ENCODE data around the gene SLC35D3.

DNA sequence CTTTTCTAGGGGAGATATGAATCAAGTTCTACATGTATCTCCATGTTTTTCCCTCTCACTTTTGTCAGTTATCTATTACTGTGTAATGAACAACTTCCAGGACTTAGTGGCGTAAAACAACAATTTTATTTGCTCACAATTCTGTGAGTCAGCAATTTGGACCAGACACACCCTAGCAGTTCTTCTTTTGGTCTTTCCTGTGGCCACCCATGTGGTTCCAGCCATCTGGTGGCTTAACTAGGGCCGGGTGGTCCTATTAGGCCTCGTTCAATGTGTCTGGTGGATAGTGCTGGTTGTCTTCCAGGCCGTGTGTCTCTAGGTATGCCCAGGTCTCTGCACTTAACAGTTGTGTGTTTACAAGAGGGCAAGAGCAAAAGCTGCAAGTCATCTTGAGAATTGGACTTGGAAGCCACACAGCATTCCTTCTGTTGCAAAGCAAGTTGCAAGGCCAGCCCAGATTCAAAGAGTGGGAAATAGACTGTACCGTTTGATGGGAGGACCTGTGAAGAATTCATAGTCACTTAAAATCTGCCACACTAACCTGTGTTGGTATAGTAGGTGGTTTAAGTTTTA is 20.8 kb upstream of the SLC35D3 start:
- TF ChIP-seq, protein P1, sequence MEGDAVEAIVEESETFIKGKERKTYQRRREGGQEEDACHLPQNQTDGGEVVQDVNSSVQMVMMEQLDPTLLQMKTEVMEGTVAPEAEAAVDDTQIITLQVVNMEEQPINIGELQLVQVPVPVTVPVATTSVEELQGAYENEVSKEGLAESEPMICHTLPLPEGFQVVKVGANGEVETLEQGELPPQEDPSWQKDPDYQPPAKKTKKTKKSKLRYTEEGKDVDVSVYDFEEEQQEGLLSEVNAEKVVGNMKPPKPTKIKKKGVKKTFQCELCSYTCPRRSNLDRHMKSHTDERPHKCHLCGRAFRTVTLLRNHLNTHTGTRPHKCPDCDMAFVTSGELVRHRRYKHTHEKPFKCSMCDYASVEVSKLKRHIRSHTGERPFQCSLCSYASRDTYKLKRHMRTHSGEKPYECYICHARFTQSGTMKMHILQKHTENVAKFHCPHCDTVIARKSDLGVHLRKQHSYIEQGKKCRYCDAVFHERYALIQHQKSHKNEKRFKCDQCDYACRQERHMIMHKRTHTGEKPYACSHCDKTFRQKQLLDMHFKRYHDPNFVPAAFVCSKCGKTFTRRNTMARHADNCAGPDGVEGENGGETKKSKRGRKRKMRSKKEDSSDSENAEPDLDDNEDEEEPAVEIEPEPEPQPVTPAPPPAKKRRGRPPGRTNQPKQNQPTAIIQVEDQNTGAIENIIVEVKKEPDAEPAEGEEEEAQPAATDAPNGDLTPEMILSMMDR (IDR thresholded peaks at IDR 0.05) = no peak
- no peak for TF ChIP-seq POLR2AphosphoS5 (IDR thresholded peaks at IDR 0.05; ENCODE audit: insufficient read depth in 1 of 2, low read depth in 1 of 2)
- TF ChIP-seq POLR2A (IDR thresholded peaks at IDR 0.05) = no peak
